Kidney (tissue), 14 donors: Measurements from ENCODE around the gene SRPRA. TPM values are rescaled to one million over a fixed set of nuclear protein-coding genes. Genes with fewer than 3 reads are reported as not detected.

Source experiments
- DNase-seq, 5 donors: peaks; one replicate each; pipeline ENCODE4 v3.0.0-alpha.2; 2013 to 2020
- FAIRE-seq: peaks from 2 replicates; lab custom pipeline; 2012; peaks lifted over from hg19 to GRCh38; lab: Jason Lieb, UNC
- H3K27ac ChIP-seq, 2 donors: one replicate each; pipeline ENCODE4 v1.7.0; 2013; ENCODE audit warnings: low read depth in 2 of 2, low read length in 2 of 2, inconsistent platforms in 1 of 2
- H3K27me3 ChIP-seq: one replicate; pipeline ENCODE4 v1.7.1; 2013; ENCODE audit warnings: low read length, inconsistent platforms; ENCODE audit not compliant: control insufficient read depth, insufficient read depth
- H3K36me3 ChIP-seq, 3 donors: one replicate each; pipeline versions ENCODE4 v1.7.0 to v1.7.1; 2013; ENCODE audit warnings: low read length in 3 of 3, control low read depth in 1 of 3, inconsistent platforms in 1 of 3; ENCODE audit not compliant: insufficient read depth in 3 of 3, control insufficient read depth in 2 of 3
- H3K4me1 ChIP-seq, 3 donors: one replicate each; pipeline versions ENCODE4 v1.7.0 to v1.7.1; 2013; ENCODE audit warnings: low read length in 3 of 3, inconsistent platforms in 1 of 3, low read depth in 1 of 3; ENCODE audit not compliant: control insufficient read depth in 2 of 3, insufficient read depth in 2 of 3
- H3K4me3 ChIP-seq, 3 donors: one replicate each; pipeline versions ENCODE4 v1.7.0 to v1.8.1; 2013; ENCODE audit warnings: low read length in 3 of 3, control low read depth in 1 of 3, inconsistent platforms in 1 of 3
- H3K9ac ChIP-seq, 3 donors: one replicate each; pipeline versions ENCODE4 v1.7.0 to v1.7.1; 2013; ENCODE audit warnings: low read length in 3 of 3, control low read depth in 1 of 3, inconsistent platforms in 1 of 3
- H3K9me3 ChIP-seq, 3 donors: one replicate each; pipeline versions ENCODE4 v1.7.0 to v1.7.1; 2013; ENCODE audit warnings: low read length in 3 of 3, control low read depth in 1 of 3, inconsistent platforms in 1 of 3; ENCODE audit not compliant: control insufficient read depth in 2 of 3, insufficient read depth in 1 of 3
- intact Hi-C: fragments of 100-400 bp; cut with DNase I; formaldehyde crosslinking; loops from one replicate; pipeline ENCODE4 v1.11.1; 2022
- polyA plus RNA-seq: library from polyadenylated mRNA; stranded (reverse); fragments of 350-450 nt; fragmentation: Illumina TruSeq; extraction: RNeasy Lipid Tissue Mini Kit (QIAGEN cat#74804); gene quantifications from one replicate; pipeline ENCODE4 v1.2.3, GENCODE V29; 2014; ENCODE audit warnings: low read depth, low replicate concordance; ENCODE audit not compliant: insufficient read depth
- total RNA-seq: library from RNA; stranded (reverse); fragmentation: NEBNext Ultra II Directional; extraction: Animal tissue kit (Norgen Biotek cat#: 25700); gene quantifications from one replicate; pipeline ENCODE4 v1.2.1, GENCODE V29; 2021
- TF ChIP-seq, protein P1 (sequence below): IDR thresholded peaks from 3 replicates; pipeline ENCODE4 v1.5.1; 2012; ENCODE audit warnings: mild to moderate bottlenecking, moderate library complexity, borderline replicate concordance; ENCODE audit not compliant: insufficient read depth; ENCODE audit errors: extremely low read depth
- donor health status: control.
- donor health status: control.
- donor health status: control.
- donor health status: control.
- donor health status: control.
- donor health status: DM: yes; HTN: yes; CAD: no.
- donor health status: Normal renal cell carcinoma (clear cell type).

SRPRA gene
- total and polyA plus RNA-seq, 2 donors from 2014 or later: 55.2 to 116 TPM

DNA sequence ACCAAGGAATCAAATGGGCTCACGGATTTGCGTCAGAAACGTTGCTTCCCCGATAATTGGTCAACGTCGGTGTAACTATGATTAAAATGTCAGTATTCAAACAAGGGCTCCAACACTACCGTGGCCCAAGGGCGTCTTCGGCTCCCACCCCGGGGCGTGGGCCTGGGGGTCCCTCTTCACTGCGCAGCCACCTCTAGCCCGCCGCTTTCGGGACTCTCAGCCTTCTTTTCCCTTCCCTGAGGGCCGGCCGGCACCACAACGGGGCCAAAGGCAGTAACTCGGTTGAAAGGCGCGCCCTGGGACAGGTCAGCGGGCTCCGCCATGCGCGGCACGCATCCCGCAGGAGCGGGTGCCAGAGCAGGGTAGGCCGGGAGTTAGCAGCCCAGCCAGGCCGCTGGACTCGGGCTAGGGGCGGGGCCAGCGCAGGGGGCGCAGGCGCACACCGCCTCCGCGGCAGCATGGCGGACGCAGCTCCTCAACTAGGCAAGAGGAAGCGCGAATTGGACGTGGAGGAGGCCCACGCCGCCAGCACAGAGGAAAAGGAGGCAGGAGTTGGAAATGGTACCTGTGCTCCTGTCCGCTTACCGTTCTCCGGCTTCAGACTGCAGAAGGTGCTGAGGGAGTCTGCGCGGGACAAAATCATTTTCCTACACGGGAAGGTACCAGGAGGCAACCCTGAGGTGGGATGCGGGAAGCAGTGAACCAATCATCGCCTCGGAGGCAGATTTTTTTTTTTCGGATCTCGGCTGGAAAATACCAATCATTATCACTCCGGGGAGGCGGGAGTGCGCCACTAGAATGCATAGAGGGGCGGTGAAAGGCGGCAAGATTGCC, 35.1 kb upstream of the SRPRA start, which contains the start of gene DCPS:
DCPS (plus strand) TSS at position 438 of the 834 bp plus-strand sequence; CDS start at position 459, 21 bp downstream.
- H3K9me3 ChIP-seq: no peaks in the 10 kb centered on the region
- H3K4me1 ChIP-seq: peaks cover 0 to 7% (median 0%) of the 10 kb centered on the region in 3 donors
- TF ChIP-seq, protein P1, sequence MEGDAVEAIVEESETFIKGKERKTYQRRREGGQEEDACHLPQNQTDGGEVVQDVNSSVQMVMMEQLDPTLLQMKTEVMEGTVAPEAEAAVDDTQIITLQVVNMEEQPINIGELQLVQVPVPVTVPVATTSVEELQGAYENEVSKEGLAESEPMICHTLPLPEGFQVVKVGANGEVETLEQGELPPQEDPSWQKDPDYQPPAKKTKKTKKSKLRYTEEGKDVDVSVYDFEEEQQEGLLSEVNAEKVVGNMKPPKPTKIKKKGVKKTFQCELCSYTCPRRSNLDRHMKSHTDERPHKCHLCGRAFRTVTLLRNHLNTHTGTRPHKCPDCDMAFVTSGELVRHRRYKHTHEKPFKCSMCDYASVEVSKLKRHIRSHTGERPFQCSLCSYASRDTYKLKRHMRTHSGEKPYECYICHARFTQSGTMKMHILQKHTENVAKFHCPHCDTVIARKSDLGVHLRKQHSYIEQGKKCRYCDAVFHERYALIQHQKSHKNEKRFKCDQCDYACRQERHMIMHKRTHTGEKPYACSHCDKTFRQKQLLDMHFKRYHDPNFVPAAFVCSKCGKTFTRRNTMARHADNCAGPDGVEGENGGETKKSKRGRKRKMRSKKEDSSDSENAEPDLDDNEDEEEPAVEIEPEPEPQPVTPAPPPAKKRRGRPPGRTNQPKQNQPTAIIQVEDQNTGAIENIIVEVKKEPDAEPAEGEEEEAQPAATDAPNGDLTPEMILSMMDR: no peak
- H3K4me3 ChIP-seq: peak within 1 kb of the TSS; percentile 74 to 99 (median 97)
- DNase-seq (peak; percentile 93 to 96 (median 96)), FAIRE-seq (no peak)
- H3K27ac ChIP-seq: peak within 1 kb of the TSS; percentile 89 to 96
- peaks cover 0 to 2% (median 0%) of the 10 kb centered on the region in 3 donors for H3K36me3 ChIP-seq
- peak within 1 kb of the TSS; percentile 91 to 99 (median 93) for H3K9ac ChIP-seq
- intact Hi-C loops: no loop called here
- no peaks in the 10 kb centered on the region for H3K27me3 ChIP-seq

DNA sequence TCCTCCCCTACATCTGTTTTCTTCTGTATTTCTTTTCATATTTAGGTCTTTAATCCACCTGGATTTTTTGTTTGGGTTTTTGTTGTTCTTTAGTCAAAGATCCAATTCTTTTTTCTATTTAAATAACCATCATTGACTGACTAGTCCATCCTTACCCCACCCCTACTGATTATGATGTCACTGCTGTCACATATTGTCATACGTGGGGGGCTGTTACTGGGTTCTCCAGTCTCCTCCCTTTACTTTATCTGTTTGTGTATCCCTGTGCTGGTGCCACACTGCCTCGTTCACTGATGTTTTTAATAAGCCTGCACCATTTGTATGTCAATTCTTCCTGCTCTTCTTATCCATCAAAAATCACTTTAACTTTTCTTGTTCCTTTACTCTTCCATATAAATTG, 28.3 kb upstream of the SRPRA start:
- intact Hi-C loops: no loop called here
- DNase-seq (no peak), FAIRE-seq (no peak)
- Histone ChIP-seq H3K9me3 (no peaks in the 10 kb centered on the region), H3K27me3 (no peaks in the 10 kb centered on the region), H3K27ac (no peak overlapping the region), H3K36me3 (peaks cover 0 to 15% (median 6%) of the 10 kb centered on the region in 3 donors), H3K9ac (no peak overlapping the region), H3K4me1 (no peaks in the 10 kb centered on the region), H3K4me3 (no peak overlapping the region)
- TF ChIP-seq, protein P1: no peak

DNA sequence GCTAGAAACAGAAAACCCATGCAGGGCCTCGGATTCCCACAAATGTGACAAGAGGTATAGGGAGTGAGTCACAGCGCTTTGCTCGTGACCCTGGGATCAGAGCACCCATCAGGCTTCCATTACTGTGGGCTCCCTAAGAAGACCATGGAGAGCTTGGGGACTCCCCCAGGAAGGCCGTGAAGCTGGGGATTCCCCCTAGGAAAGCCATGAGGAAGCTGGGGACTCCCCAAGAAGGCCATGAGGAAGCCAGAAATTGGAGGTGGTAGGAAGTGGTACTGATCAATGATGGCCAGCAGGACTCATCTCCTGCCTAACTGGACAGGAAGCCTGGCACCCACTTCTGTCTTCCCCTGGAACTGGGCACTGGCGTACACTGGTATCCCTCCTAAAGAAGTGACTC, 25.0 kb upstream of the SRPRA start:
- no peak for FAIRE-seq
- H3K4me3 ChIP-seq: no peak overlapping the region
- no peaks in the 10 kb centered on the region for H3K4me1 ChIP-seq
- intact Hi-C loops: no loop called here
- no peaks in the 10 kb centered on the region for H3K27me3 ChIP-seq
- no peak overlapping the region for H3K9ac ChIP-seq
- no peak for DNase-seq
- no peak overlapping the region for H3K27ac ChIP-seq
- TF ChIP-seq, protein P1: no peak
- peaks cover 0 to 20% (median 17%) of the 10 kb centered on the region in 3 donors for H3K36me3 ChIP-seq
- no peaks in the 10 kb centered on the region for H3K9me3 ChIP-seq
